HG02852 (cell line): ENCODE data around the gene LOXL3.

Experiments
- ATAC-seq: cut with Tn5 transposase; IDR thresholded peaks from one replicate; pipeline ENCODE4 v1.9.1; 2021; ENCODE audit warnings: mild to moderate bottlenecking, moderate library complexity; ENCODE audit not compliant: unreplicated experiment

LOXL3 gene

GRCh38 chr2:74511104-74511989 lies 42.4 kb downstream of the LOXL3 start:
- ATAC-seq: no peak

GRCh38 chr2:74510272-74510671 lies 43.5 kb downstream of the LOXL3 start:
- ATAC-seq: no peak

- ATAC-seq: peak; percentile 5
Measured at GRCh38 chr2:74507926-74508520, 45.7 kb downstream of the LOXL3 start.

GRCh38 chr2:74507145-74507925 lies 46.4 kb downstream of the LOXL3 start, which contains the start of gene PCGF1:
TSS of gene PCGF1 (minus strand) at chr2:74507695. CDS start at chr2:74507668, 27 bp downstream.
- peak; percentile 88 for ATAC-seq

GRCh38 chr2:74505448-74506246 lies 48.1 kb downstream of the LOXL3 start:
- no peak for ATAC-seq

- ATAC-seq: no peak
Measured at GRCh38 chr2:74504591-74504990, 49.2 kb downstream of the LOXL3 start.

GRCh38 chr2:74503506-74504475 lies 50.0 kb downstream of the LOXL3 start:
- ATAC-seq: no peak

GRCh38 chr2:74502720-74503505 lies 50.8 kb downstream of the LOXL3 start:
- ATAC-seq: peak; percentile 32

GRCh38 chr2:74502147-74502719 lies 51.5 kb downstream of the LOXL3 start:
- no peak for ATAC-seq

- no peak for ATAC-seq
Measured at GRCh38 chr2:74501335-74502071, 52.2 kb downstream of the LOXL3 start.

- ATAC-seq: no peak
Measured at GRCh38 chr2:74500578-74500946, 53.2 kb downstream of the LOXL3 start.

- no peak for ATAC-seq
Measured at GRCh38 chr2:74499940-74500577, 53.7 kb downstream of the LOXL3 start.

- no peak for ATAC-seq
Measured at GRCh38 chr2:74499267-74499939, 54.3 kb downstream of the LOXL3 start, which contains the start of gene LBX2. TSS of gene LBX2 (minus strand) at chr2:74499603. CDS start at chr2:74499537, 66 bp downstream.

GRCh38 chr2:74498500-74499266 lies 55.1 kb downstream of the LOXL3 start:
- no peak for ATAC-seq

GRCh38 chr2:74497777-74498499 lies 55.8 kb downstream of the LOXL3 start:
- ATAC-seq: no peak
